Central memory CD8-positive, alpha-beta T cell (primary cell): ENCODE data around the gene CYGB.

Source experiments
- ATAC-seq: fragments of 150-1000 bp; cut with Tn5 transposase; replicated peaks from 2 replicates; pipeline ENCODE4 v1.10.0; 2022; ENCODE audit warnings: mild to moderate bottlenecking, moderate FRiP score, moderate number of reproducible peaks; ENCODE audit not compliant: poor library complexity, severe bottlenecking; ENCODE audit errors: extremely low read depth
- DNase-seq, 2 donors: peaks; one replicate each; pipeline ENCODE4 v3.0.0; 2021; ENCODE audit warnings: low spot score in 2 of 2
- H3K27ac Mint-ChIP-seq: one replicate; pipeline ENCODE4 v1.8.0; 2022; ENCODE audit warnings: low read depth, mild to moderate bottlenecking, moderate library complexity, mixed read lengths
- H3K27me3 Mint-ChIP-seq: one replicate; pipeline ENCODE4 v1.8.0; 2022; ENCODE audit warnings: mixed read lengths
- H3K36me3 Mint-ChIP-seq: one replicate; pipeline ENCODE4 v1.8.0; 2022; ENCODE audit warnings: mild to moderate bottlenecking, moderate library complexity, mixed read lengths; ENCODE audit not compliant: insufficient read depth
- H3K4me1 Mint-ChIP-seq: one replicate; pipeline ENCODE4 v1.8.0; 2022; ENCODE audit warnings: mixed read lengths
- H3K4me3 Mint-ChIP-seq: one replicate; pipeline ENCODE4 v1.8.0; 2022; ENCODE audit warnings: mild to moderate bottlenecking, moderate library complexity, mixed read lengths
- H3K9me3 Mint-ChIP-seq: one replicate; pipeline ENCODE4 v1.8.0; 2022; ENCODE audit warnings: mixed read lengths

The CYGB gene

DNA sequence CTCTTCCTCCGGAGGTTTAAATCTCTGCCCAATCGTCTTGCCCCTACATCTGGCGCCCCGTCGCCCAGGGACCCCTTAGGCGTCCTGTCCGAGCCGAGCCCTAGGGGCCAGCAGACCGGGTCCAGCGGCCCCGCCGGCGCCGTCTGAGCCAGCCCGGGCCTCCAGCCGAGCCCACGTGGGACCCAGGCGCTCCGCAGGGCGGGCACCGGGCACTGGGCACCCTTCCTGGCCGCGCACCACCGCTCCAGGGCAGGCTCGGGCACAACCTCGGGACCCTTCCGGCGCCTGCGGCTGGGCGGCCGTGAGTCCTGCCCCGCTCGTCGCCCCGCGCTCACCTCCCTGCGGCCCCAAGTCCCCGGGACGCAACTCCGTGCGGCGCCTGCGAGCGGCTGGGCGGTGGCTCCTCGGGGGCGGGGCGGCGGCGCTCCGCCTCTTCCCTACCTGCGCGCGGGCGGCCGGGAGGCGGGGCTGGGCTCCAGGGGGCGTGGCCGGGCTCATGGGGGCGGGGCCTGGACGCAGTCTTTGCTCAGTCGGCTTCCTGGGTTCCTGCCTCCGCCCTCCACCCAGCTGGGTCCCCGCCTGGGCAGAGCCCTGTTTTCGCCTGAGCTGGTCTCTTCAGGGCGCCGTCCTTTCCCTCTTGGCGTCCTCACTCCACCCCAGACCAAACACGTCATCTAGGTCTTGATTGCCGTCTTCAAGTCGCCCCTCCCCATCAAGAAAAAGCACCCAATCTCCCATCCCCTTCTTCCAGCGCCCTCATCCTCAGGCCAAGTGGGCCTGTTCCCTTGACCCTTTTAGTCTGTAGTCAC is 36.3 kb downstream of the CYGB start, which contains the start of gene RHBDF2:
RHBDF2 (minus strand) TSS at position 406 of the 809 bp plus-strand sequence. CDS start 19,899 bp downstream, outside the sequence.
- ATAC-seq (peak; percentile 78), DNase-seq (peak; percentile 96 to 98)
- Mint-ChIP-seq H3K4me3 (peak within 1 kb of the TSS; percentile 87), H3K27ac (peak within 1 kb of the TSS; percentile 95), H3K27me3 (no peaks in the 10 kb centered on the region), H3K4me1 (peaks cover 52% of the 10 kb centered on the region), H3K36me3 (peaks cover 14% of the 10 kb centered on the region), H3K9me3 (no peaks in the 10 kb centered on the region)

DNA sequence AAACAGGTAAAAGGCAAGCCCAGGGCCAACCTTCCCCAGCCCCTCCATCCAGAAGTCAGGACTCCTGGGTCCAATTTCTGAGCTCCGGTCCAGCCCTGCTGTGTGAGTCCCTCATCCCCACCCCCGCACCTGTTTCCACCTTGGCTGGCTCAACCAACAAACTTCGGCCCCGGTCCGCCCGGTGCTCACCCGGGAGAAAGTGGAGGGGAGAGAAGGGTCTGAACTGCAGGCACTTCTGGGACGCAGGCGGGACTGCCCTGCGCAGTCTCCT is 36.8 kb downstream of the CYGB start:
- ATAC-seq = peak; percentile 17

GRCh38 chr17:76500074-76500746 is 37.3 kb downstream of the CYGB start:
- peak overlapping the region; percentile 95 for H3K27ac Mint-ChIP-seq
- peaks cover 14% of the 10 kb centered on the region for H3K36me3 Mint-ChIP-seq
- H3K9me3 Mint-ChIP-seq = no peaks in the 10 kb centered on the region
- H3K4me3 Mint-ChIP-seq = peak overlapping the region; percentile 87
- peaks cover 49% of the 10 kb centered on the region for H3K4me1 Mint-ChIP-seq
- ATAC-seq (no peak), DNase-seq (no peak)
- H3K27me3 Mint-ChIP-seq = no peaks in the 10 kb centered on the region

More for the DNA sequence above, 36.8 kb downstream of the CYGB start:
- Mint-ChIP-seq H3K4me1 (peaks cover 49% of the 10 kb centered on the region), H3K27ac (peak overlapping the region; percentile 95), H3K4me3 (peak overlapping the region; percentile 87), H3K27me3 (no peaks in the 10 kb centered on the region), H3K9me3 (no peaks in the 10 kb centered on the region), H3K36me3 (peaks cover 14% of the 10 kb centered on the region)
- DNase-seq = no peak

- Mint-ChIP-seq H3K36me3 (peaks cover 14% of the 10 kb centered on the region), H3K4me3 (peak overlapping the region; percentile 87), H3K27ac (peak overlapping the region; percentile 95), H3K27me3 (no peaks in the 10 kb centered on the region), H3K9me3 (no peaks in the 10 kb centered on the region), H3K4me1 (peaks cover 49% of the 10 kb centered on the region)
- DNase-seq (no peak), ATAC-seq (no peak)
Measured at GRCh38 chr17:76499267-76499667, 38.2 kb downstream of the CYGB start.

DNA sequence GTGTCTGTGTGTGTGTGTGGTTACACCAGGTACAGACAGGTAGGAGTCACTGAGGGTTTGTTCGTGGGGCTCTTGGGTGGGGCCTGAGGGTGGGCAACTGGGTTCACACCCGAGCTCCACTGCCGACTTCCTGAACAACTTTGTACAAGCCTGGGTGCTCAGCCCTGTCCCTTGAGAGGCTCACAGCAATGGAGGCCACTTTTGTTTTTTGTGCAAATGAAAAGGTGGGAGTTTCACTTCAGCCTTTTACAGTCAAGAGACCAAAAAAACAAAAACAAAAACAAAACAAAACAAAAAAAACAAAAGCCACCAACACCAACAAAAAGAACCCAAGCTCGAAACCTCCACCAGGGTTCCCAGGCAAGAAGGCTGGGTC is 38.6 kb downstream of the CYGB start:
- peaks cover 51% of the 10 kb centered on the region for H3K4me1 Mint-ChIP-seq
- no peak for DNase-seq
- peaks cover 15% of the 10 kb centered on the region for H3K36me3 Mint-ChIP-seq
- peak; percentile 11 for ATAC-seq
- peak overlapping the region; percentile 87 for H3K4me3 Mint-ChIP-seq
- H3K9me3 Mint-ChIP-seq = no peaks in the 10 kb centered on the region
- H3K27ac Mint-ChIP-seq = peak overlapping the region; percentile 95
- H3K27me3 Mint-ChIP-seq = no peaks in the 10 kb centered on the region

GRCh38 chr17:76497979-76498875 is 39.3 kb downstream of the CYGB start:
- peak overlapping the region; percentile 87 for H3K4me3 Mint-ChIP-seq
- H3K9me3 Mint-ChIP-seq = no peaks in the 10 kb centered on the region
- ATAC-seq = no peak
- no peak for DNase-seq
- peak overlapping the region; percentile 95 for H3K27ac Mint-ChIP-seq
- H3K4me1 Mint-ChIP-seq = peaks cover 57% of the 10 kb centered on the region
- peaks cover 17% of the 10 kb centered on the region for H3K36me3 Mint-ChIP-seq
- H3K27me3 Mint-ChIP-seq = no peaks in the 10 kb centered on the region

DNA sequence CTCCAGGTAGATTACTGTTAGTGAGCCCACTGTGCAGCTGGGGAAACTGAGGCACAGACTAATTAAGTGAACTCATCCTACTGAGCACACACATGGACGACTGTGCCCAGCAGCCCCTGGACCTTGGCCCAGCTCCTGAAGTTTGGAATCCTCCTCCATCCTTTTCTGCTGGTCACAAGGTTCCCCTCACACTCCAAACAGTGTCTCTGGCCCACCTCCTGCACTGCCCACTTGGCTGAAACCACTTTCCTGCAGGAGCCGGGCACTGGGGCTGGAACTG is 39.9 kb downstream of the CYGB start:
- H3K9me3 Mint-ChIP-seq = no peaks in the 10 kb centered on the region
- H3K36me3 Mint-ChIP-seq = peaks cover 17% of the 10 kb centered on the region
- peak overlapping the region; percentile 95 for H3K27ac Mint-ChIP-seq
- ATAC-seq (no peak), DNase-seq (no peak)
- no peak overlapping the region for H3K4me3 Mint-ChIP-seq
- H3K4me1 Mint-ChIP-seq = peaks cover 63% of the 10 kb centered on the region
- H3K27me3 Mint-ChIP-seq = no peaks in the 10 kb centered on the region

DNA sequence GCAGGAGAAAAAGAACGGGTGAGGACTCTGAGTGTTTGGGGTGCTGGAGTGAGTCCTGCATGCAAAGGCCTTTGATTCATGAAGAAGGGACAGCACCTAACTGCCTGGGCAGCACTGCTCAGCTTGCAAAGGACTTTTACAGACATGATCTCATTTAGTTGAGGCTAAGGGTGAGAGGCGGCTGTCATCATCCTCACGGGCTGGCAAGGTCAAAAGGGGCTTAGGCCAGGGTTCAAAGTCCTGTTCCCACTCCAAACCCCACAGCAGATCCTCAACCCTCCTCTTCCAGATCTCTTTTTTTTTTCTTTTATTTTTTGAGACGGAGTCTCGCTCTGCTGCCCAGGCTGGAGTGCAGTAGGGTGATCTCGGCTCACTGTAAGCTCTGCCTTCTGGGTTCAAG is 41.0 kb downstream of the CYGB start:
- peak overlapping the region; percentile 42 for H3K4me3 Mint-ChIP-seq
- peaks cover 67% of the 10 kb centered on the region for H3K4me1 Mint-ChIP-seq
- H3K36me3 Mint-ChIP-seq = peaks cover 14% of the 10 kb centered on the region
- DNase-seq = no peak
- peak overlapping the region; percentile 95 for H3K27ac Mint-ChIP-seq
- no peak for ATAC-seq
- H3K27me3 Mint-ChIP-seq = no peaks in the 10 kb centered on the region
- H3K9me3 Mint-ChIP-seq = no peaks in the 10 kb centered on the region

DNA sequence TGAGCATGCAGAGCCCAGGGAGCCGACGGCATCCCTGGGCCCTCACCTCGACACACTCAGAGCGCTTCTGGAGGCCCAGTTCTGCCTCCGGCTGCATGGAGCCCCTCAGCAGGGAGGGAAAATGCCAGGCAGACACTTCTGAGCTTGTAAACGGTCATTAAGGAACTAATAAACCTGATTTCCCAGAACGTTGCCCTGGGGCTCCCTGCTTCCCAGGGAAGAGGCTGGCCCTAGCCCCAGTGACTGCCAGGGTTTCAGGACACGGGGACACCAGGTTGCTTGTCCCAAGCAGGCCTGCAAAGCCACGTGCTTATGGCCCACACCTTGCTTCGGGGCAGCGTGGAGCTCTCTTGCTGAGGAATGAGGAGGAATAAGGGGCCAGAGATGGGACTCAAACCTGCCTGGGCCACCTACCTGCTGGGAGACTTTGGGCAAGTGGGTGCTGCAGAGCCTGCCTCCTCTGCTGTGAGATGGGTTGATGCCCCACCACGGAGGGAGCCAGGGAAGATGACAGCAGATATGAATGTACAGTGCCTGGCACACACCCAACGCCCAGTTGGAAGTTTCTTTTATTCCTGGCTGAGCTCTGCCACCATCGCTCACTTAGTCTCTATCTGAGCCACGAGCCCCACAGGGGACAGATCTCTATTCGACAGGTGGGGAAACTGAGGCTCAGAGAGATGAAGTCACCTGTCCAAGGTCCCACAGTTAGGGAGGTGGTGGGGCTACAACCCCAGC is 41.7 kb downstream of the CYGB start:
- peaks cover 68% of the 10 kb centered on the region for H3K4me1 Mint-ChIP-seq
- H3K9me3 Mint-ChIP-seq = no peaks in the 10 kb centered on the region
- ATAC-seq (no peak), DNase-seq (no peak)
- peak overlapping the region; percentile 95 for H3K27ac Mint-ChIP-seq
- H3K27me3 Mint-ChIP-seq = no peaks in the 10 kb centered on the region
- H3K4me3 Mint-ChIP-seq = peak overlapping the region; percentile 42
- H3K36me3 Mint-ChIP-seq = peaks cover 14% of the 10 kb centered on the region

DNA sequence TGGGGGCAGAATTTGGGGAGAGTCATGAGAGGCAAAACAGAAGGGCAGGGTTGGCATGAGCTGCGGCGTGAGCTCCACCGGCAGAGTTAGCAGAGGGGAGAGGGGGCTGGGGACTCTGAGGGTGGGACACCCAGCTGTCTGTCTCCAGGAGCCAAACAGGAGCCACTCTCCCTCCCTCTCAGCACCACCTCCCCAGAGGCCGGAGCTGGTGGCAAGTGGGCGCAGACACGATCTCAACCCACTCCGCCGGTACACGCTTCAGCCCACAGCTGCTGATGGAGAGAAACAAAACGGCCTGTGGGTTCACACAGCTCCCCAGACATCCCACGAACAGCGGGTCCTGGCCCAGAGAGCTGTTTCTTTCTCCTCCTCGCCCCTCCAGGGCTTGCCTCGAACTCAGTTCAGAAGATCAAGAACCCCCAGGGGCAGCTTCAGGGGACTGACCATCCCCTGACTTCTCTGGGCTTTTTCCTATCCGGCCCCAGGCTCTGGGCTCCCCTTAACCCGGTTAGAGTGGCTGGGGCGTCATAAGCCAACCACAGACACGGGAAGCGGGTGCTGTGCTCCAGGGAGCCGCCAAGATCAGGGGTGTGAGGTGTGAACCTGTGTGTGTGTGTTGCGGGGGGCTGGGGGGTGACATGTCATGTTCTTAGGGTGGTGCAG is 43.9 kb downstream of the CYGB start:
- Mint-ChIP-seq H3K27me3 (no peaks in the 10 kb centered on the region), H3K36me3 (peaks cover 7% of the 10 kb centered on the region), H3K9me3 (no peaks in the 10 kb centered on the region), H3K4me3 (peak overlapping the region; percentile 94), H3K27ac (peak overlapping the region; percentile 95), H3K4me1 (peaks cover 55% of the 10 kb centered on the region)
- DNase-seq = peak; percentile 35 to 52
- peak; percentile 75 for ATAC-seq

- peak; percentile 44 for ATAC-seq
- H3K4me3 Mint-ChIP-seq = peak overlapping the region; percentile 94
- H3K9me3 Mint-ChIP-seq = no peaks in the 10 kb centered on the region
- no peak for DNase-seq
- peak overlapping the region; percentile 95 for H3K27ac Mint-ChIP-seq
- no peaks in the 10 kb centered on the region for H3K27me3 Mint-ChIP-seq
- peaks cover 51% of the 10 kb centered on the region for H3K4me1 Mint-ChIP-seq
- peaks cover 6% of the 10 kb centered on the region for H3K36me3 Mint-ChIP-seq
Measured at GRCh38 chr17:76492989-76493501, 44.5 kb downstream of the CYGB start.
